C4-2B (cell line): Measurements from ENCODE around the gene TH.

Experiments
- H3K27ac ChIP-seq: fragments of 450-650 bp; 2 replicates; pipeline ENCODE4 v1.5.1; 2017
- ZFX ChIP-seq: fragments of 450-650 bp; IDR thresholded peaks from 2 replicates; pipeline ENCODE4 v1.6.1; 2017
- TF ChIP-seq, protein P1 (sequence below): fragments of 450-650 bp; conservative IDR thresholded peaks from 2 replicates; pipeline ENCODE4 v1.5.1; 2017; ENCODE audit warnings: mild to moderate bottlenecking

Gene TH

DNA sequence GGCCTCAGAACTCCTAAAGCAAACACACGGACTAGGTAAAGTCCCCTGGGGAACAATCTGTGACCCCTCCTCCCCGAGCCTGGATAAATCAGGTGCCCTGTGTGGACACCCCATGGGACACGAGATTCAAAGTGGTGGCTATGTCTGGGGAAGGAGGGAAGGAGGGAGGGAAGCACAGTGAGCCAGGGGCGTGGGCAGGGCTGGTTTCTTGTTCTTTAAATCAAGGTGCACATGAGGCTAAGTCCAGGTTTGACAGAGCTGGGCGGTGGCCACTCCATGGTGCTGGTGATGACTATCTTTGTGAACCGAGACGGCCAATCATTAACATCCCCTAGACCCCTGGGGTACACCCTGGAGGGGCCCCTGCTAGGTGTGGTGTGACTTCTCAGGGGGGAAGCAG is 20.3 kb upstream of the TH start:
- TF ChIP-seq, protein P1, sequence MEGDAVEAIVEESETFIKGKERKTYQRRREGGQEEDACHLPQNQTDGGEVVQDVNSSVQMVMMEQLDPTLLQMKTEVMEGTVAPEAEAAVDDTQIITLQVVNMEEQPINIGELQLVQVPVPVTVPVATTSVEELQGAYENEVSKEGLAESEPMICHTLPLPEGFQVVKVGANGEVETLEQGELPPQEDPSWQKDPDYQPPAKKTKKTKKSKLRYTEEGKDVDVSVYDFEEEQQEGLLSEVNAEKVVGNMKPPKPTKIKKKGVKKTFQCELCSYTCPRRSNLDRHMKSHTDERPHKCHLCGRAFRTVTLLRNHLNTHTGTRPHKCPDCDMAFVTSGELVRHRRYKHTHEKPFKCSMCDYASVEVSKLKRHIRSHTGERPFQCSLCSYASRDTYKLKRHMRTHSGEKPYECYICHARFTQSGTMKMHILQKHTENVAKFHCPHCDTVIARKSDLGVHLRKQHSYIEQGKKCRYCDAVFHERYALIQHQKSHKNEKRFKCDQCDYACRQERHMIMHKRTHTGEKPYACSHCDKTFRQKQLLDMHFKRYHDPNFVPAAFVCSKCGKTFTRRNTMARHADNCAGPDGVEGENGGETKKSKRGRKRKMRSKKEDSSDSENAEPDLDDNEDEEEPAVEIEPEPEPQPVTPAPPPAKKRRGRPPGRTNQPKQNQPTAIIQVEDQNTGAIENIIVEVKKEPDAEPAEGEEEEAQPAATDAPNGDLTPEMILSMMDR: no peak
- no peak for TF ChIP-seq ZFX
- no peak overlapping the region for H3K27ac ChIP-seq

DNA sequence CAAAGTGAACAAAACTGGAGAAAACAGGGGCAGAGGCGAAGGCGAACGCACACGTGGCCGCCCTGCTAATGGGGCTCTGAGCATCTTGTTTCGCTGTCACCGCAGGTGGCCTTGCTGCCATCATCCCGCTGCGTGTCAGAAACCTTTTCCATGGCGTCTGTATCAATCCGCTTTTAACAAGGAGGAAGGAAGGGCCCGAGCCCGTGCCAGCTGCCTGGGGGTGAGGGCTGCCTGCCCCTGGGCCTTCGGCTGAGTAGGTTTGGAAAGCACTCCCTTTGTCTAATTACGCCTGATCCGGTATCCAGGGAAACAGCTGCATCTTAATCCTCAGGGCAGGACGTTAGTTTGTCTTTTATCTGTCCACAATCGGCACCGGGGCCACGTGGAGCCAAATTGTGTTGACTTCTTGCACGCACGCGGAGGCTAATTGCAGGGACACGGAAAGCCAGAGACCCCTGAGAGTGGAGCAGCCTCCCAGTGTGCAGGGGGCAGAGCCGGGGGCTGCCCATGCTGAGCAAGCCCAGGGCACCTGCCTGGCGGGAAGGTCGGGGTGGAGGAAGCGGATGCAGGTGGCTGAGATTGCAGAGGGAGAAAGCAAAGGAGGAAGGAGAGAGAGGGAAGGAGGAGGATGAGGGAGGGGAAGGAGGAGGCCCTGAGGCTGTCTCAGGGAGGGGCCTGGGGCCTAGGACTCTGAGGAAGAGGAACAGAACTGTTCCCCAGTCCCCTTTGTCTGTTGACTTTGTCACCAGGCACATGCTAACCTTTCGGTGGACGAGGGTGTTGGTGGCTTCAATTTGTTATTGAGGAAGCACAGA is 19.2 kb upstream of the TH start:
- no peak overlapping the region for H3K27ac ChIP-seq
- TF ChIP-seq, protein P1: no peak
- TF ChIP-seq ZFX: no peak

GRCh38 chr11:2189938-2190656 is 18.5 kb upstream of the TH start:
- no peak for TF ChIP-seq ZFX
- TF ChIP-seq, protein P1: no peak
- no peak overlapping the region for H3K27ac ChIP-seq

- no peak overlapping the region for H3K27ac ChIP-seq
- no peak for TF ChIP-seq ZFX
- TF ChIP-seq, protein P1: no peak
Observed at GRCh38 chr11:2188745-2189144, 17.1 kb upstream of the TH start.

DNA sequence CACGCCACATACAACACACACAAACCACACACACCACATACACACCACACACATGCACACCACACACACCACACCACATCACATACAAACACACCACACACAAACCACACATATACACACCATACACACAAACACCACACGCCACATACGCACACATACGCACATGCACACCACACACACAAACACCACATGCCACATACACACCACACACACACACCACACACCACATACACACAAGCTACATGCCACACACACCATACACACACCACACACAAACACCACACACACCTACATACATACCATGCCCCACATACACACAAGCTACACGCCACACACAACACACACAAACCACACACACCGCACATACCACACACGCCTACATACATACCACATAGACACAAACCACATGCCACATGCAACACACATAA is 15.7 kb upstream of the TH start:
- TF ChIP-seq ZFX: no peak
- TF ChIP-seq, protein P1: no peak
- H3K27ac ChIP-seq: no peak overlapping the region

- TF ChIP-seq ZFX: no peak
- TF ChIP-seq, protein P1: peak; percentile 85
- H3K27ac ChIP-seq: no peak overlapping the region
Observed at GRCh38 chr11:2186669-2187279, 15.2 kb upstream of the TH start.
